NCI-H1417 (cell line): ENCODE data around the gene ROMO1.
"Not testable (repeated sequence)": the region's sequence is repeated elsewhere in the genome, so short reads cannot be mapped to it uniquely, and the experiment has no call there.

Source experiments
- DNase-seq, 3 experiments: peaks; one replicate each; lab custom pipeline; 2025; lab: John Stamatoyannopoulos, UW

Gene ROMO1

DNA sequence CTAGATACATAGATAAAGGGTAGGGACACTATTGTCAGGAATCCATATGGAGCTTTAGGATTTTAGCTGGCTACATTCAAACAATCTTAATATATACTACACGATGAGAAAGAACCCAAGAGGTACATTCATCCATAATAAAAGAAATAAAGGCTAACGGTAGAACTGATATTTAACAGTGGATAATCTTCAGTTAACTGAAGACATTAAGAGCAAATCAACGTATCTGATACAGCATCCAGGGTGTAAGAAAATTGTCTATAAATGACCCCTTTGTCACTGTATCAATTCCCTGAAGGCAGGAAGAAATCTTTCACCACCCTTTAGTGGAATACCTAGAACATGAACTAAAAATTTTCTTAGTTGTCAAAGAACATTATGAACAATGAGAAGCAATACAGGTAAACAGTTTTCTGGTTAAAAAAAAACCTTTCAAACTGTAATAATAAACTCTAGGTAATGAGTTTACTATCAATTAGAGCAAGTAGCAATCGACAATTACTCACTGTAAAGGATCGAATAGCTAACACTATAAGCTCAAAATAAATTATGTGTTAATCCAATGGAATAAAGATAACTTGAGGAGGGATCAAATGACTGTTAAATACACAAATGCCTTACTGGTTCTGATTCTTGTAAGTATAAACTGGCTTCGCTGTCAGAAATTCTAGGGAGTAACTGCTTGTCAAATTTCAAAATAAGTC lies 11.8 kb downstream of the ROMO1 start:
- no peak for DNase-seq

- no peak for DNase-seq
Observed at GRCh38 chr20:35711588-35712209, 12.5 kb downstream of the ROMO1 start.

DNA sequence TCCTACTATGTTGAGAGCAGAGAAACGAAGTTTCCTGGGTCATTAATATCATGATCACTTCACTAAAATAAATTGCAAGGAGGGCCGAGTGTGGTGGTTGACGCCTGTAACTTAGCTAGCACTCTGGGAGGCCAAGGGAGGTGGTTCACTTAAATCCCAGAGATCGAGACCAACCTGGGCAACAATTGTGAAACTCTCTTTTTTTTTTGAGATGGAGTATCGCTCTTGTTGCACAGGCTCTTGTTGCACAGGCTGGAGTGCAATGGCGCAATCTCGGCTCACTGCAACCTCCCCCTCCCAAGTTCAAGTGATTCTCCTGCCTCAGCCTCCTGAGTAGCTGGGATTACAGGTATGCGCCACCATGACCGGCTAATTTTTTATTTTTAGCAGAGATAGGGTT lies 13.9 kb downstream of the ROMO1 start:
- not testable (repeated sequence) for DNase-seq

GRCh38 chr20:35714127-35714526 lies 14.9 kb downstream of the ROMO1 start:
- no peak for DNase-seq

DNA sequence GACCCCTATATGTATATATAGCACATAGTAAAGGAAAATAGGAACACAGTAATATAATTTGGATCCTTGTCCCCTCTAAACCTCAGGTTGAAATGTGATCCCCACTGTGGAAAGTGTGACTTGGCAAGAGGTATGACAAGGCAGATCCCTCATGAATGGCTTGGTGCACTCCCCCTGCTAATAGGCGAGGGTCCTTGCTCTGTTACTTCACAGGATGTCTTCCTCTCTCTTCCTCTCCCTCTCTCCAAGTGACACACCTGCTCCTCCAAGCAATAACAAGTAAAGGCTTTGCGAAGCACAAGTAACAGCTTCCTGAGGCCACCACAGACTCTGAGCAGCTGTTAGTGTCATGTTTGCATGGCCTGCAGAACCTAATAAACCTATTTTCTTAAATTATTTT lies 16.4 kb downstream of the ROMO1 start:
- no peak for DNase-seq

- no peak for DNase-seq
Observed at GRCh38 chr20:35716330-35716729, 17.1 kb downstream of the ROMO1 start.

GRCh38 chr20:35718321-35718720 lies 19.1 kb downstream of the ROMO1 start:
- not testable (repeated sequence) for DNase-seq

DNA sequence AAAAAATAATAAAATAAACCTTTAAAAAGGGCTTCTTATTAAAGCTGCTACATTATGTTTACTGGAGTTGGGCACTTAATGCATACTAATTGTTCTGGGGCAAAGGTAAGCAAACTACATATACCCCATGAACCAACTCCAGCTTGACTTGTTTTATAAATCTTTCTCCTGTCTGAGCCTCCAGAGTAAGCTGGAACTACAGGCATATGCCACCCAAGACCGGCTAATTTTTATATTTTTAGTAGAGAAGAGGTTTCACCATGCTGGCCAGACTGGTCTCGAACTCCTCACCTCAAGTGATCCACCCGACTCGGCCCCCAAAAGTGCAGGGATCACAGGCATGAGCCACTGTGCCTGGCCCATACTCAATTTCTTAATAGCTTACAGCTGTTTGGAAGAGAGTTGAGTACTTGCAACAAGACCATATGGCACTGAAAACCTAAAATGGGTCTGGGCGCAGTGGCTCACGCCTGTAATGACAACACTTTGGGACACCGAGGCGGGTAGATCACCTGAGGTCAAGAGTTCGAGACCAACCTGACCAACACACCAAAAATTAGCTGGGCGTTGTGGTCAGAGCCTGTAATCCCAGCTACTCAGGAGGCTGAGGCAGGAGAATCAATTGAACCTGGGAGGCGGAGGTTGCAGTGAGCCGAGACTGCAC lies 19.9 kb downstream of the ROMO1 start:
- DNase-seq: no peak

- no peak for DNase-seq
Observed at GRCh38 chr20:35719717-35720116, 20.5 kb downstream of the ROMO1 start.

GRCh38 chr20:35720165-35721123 lies 21.2 kb downstream of the ROMO1 start:
- no peak for DNase-seq

- DNase-seq: no peak
Observed at GRCh38 chr20:35721219-35721618, 22.0 kb downstream of the ROMO1 start.

- no peak for DNase-seq
Observed at GRCh38 chr20:35721621-35722020, 22.4 kb downstream of the ROMO1 start.

- not testable (repeated sequence) for DNase-seq
Observed at GRCh38 chr20:35723275-35723639, 24.1 kb downstream of the ROMO1 start.

DNA sequence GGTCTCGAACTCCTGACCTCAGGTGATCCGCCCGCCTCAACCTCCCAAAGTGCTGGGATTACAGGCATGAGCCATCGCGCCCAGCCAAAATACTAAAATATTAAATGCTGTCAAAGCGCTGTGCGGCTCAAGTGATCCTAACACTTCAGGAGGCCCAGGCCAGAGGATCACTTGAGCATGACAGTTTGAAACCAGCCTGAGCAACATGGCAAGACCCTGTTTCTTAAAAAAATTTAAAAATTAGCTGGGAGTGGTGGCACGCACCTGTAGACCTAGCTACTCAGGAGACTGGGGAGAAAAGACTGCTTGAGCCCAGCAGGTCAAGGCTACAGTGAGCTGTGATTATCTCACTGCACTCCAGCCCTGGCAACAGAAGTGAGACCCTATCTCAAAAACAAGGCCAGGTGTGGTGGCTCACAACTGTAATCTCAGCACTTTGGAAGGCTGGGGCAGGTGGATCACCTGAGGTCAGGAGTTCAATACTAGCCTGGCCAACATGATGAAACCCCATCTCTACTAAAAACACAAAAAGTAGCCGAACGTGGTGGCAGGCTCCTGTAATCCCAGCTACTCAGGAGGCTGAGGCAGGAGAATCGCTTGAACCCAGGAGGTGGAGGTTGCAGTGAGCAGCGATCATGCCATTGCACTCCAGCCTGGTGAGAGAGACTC lies 24.6 kb downstream of the ROMO1 start:
- DNase-seq: not testable (repeated sequence)

DNA sequence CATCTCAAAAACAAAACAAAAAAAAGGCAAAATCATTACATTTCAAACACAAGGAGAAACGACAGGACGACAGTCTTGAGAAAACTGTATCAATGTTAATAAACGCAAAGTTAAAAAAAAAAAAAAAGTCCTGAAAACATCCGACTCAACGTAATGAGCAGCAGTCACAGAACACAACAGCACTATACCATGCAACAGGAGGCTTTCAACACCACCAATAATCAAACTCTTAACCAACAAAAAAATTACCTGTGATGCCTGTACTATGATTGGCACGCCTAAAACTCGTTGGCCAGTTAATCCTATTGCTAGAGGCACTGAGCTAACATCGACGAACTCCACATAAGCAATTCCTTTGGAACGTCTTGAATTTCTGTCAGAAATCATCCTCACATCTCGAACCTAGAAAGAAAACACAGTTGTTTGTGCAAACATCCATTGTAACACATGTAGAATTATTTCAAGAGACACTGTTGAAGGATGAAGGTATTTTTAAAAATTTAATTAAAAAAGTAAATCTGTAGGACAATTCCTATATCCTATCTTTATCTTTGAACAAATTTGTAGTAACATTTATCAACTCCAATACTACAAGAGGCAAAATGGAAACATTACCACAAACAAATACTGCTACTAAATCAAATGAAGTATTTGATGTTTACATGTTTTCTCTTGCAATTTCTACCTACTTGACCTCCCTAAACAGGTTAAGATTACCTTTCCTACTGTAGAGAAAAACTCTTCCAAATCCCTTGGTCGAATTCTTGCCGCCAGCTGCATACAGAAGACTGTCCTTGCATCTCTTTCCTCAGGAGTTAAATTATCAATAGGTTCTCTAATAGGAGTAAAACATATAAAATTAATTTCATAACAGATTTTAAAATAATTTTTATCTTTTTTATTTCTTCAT lies 25.4 kb downstream of the ROMO1 start:
- DNase-seq: no peak

DNA sequence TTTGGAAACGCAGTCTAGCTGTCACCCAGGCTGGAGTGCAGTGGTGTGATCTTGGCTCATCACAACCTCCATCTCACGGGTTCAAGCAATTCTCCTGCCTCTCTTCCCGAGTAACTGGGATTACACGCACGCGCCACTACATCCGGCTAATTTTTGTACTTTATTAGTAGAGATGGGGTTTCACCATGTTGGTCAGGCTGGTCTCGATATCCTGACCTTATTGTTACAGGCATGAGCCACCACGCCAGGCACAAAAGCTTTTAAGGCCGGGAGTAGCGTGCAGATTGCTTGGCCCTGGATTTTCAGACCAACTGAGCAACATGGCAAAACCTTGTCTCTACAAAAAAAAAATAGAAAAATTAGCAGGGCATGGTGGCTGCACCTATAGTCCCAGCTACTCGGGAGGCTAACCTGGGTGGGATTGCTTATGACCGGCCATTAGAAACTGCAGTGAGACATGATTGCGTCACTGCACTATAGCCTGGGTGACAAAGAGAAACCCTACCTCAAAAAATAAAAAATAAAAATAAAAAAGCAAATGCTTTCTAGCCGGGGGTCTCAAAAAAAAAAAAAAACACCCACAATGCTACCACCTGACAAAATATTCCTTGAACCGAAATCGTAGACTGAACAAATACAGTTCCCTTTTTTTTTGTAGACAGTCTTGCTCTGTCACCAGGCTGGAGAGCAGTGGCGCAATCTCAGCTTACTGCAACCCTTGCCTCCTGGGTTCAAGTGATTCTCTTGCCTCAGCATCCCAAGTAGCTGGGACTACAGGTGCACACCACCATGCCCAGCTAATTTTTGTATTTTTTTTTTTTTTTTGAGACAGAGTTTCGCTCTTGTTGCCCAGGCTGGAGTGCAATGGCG lies 27.9 kb downstream of the ROMO1 start:
- no peak for DNase-seq

GRCh38 chr20:35729283-35729807 lies 30.1 kb downstream of the ROMO1 start:
- no peak for DNase-seq

DNA sequence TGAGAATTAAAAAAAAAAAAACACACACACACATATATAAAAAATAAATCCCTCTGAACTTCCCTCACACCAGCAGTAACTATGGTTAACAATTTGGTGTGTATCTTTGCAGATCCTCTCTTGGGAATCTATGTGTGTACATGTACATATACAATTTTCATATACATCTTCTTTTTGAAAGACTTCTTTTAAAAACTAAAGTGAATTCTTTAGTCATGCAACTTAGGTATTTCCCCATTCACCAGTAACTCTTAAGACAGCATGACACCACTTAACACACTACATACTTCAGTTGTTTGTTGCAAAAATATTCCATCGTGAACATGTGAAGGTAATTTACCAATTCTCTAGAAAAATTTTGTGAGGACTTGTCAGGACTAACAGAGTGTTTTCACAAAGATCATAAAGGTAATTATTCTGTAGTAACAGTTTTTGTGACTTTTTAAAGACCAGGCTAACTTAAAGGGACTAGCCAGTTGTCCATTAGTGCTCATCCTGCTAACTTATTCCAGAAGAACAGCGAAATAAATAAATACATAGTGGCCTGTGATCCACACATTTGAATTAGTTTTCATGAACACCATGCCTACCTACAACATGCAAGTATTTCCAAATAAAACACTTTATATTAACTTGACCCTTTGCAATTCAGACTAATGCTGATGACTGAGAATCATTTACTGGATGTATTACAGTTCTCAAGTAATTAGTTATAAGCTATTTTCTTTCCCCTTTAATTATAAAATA lies 30.8 kb downstream of the ROMO1 start:
- DNase-seq: no peak
